ENCODE data around the gene TARS3.

TARS3 gene

GRCh38 chr15:101611580-101612299 is 112.5 kb downstream of the TARS3 start:
- no peak overlapping the region for H3K4me3 ChIP-seq (ENCODE audit: low read depth in 1 of 2, low read length in 2 of 2)
- no peaks in the 10 kb centered on the region for H3K36me3 ChIP-seq (ENCODE audit: control insufficient read depth in 1 of 2, insufficient read depth in 2 of 2, low read length in 2 of 2)
- peaks cover 0 to 33% of the 10 kb centered on the region in 2 donors for H3K4me1 ChIP-seq (ENCODE audit: control insufficient read depth in 1 of 2, insufficient read depth in 2 of 2, low read length in 2 of 2)
- H3K27ac ChIP-seq (ENCODE audit: low read length), result no peak overlapping the region
- no peaks in the 10 kb centered on the region for H3K27me3 ChIP-seq (ENCODE audit: low read depth, low read length)
- H3K9me3 ChIP-seq (ENCODE audit: control insufficient read depth in 1 of 2, low read length in 2 of 2), result no peaks in the 10 kb centered on the region

- Histone ChIP-seq H3K9me3 (ENCODE audit: control insufficient read depth in 1 of 2, low read length in 2 of 2) (no peaks in the 10 kb centered on the region), H3K4me3 (ENCODE audit: low read depth in 1 of 2, low read length in 2 of 2) (no peak overlapping the region), H3K27ac (ENCODE audit: low read length) (no peak overlapping the region), H3K4me1 (ENCODE audit: control insufficient read depth in 1 of 2, insufficient read depth in 2 of 2, low read length in 2 of 2) (peaks cover 0 to 25% of the 10 kb centered on the region in 2 donors), H3K36me3 (ENCODE audit: control insufficient read depth in 1 of 2, insufficient read depth in 2 of 2, low read length in 2 of 2) (no peaks in the 10 kb centered on the region), H3K27me3 (ENCODE audit: low read depth, low read length) (no peaks in the 10 kb centered on the region)
These were observed 113.3 kb downstream of the TARS3 start for GRCh38 chr15:101611007-101611406.

DNA sequence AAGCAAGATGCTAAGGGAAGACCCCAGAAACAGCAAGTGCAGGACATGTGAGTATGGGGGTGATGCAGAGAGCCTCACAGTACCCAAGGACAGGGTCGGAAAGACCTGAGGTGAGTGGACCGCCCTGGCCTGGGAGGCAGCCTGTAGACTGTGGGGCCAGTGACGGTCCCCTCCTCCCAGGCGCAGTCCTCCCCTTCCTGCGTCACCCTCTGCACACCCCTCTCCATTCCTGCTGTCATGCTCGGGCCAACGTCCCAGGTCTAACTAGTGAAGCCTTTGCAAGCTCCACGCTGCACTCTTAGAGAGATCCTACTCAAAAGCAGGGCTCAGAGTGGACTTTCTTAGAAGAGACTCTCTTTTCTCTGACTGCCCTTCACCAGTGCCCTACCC is 113.7 kb downstream of the TARS3 start:
- no peak overlapping the region for H3K27ac ChIP-seq (ENCODE audit: low read length)
- no peaks in the 10 kb centered on the region for H3K9me3 ChIP-seq (ENCODE audit: control insufficient read depth in 1 of 2, low read length in 2 of 2)
- H3K27me3 ChIP-seq (ENCODE audit: low read depth, low read length), result no peaks in the 10 kb centered on the region
- no peak overlapping the region for H3K4me3 ChIP-seq (ENCODE audit: low read depth in 1 of 2, low read length in 2 of 2)
- peaks cover 0 to 21% of the 10 kb centered on the region in 2 donors for H3K4me1 ChIP-seq (ENCODE audit: control insufficient read depth in 1 of 2, insufficient read depth in 2 of 2, low read length in 2 of 2)
- H3K36me3 ChIP-seq (ENCODE audit: control insufficient read depth in 1 of 2, insufficient read depth in 2 of 2, low read length in 2 of 2), result no peaks in the 10 kb centered on the region

- H3K4me3 ChIP-seq (ENCODE audit: low read depth in 1 of 2, low read length in 2 of 2), result no peak overlapping the region
- H3K36me3 ChIP-seq (ENCODE audit: control insufficient read depth in 1 of 2, insufficient read depth in 2 of 2, low read length in 2 of 2), result no peaks in the 10 kb centered on the region
- H3K27me3 ChIP-seq (ENCODE audit: low read depth, low read length), result no peaks in the 10 kb centered on the region
- H3K9me3 ChIP-seq (ENCODE audit: control insufficient read depth in 1 of 2, low read length in 2 of 2), result no peaks in the 10 kb centered on the region
- no peak overlapping the region for H3K27ac ChIP-seq (ENCODE audit: low read length)
- peaks cover 0 to 15% of the 10 kb centered on the region in 2 donors for H3K4me1 ChIP-seq (ENCODE audit: control insufficient read depth in 1 of 2, insufficient read depth in 2 of 2, low read length in 2 of 2)
These were observed 114.3 kb downstream of the TARS3 start for GRCh38 chr15:101609742-101610610.

GRCh38 chr15:101608201-101608600 is 116.1 kb downstream of the TARS3 start:
- Histone ChIP-seq H3K27me3 (ENCODE audit: low read depth, low read length) (no peaks in the 10 kb centered on the region), H3K27ac (ENCODE audit: low read length) (no peak overlapping the region)

DNA sequence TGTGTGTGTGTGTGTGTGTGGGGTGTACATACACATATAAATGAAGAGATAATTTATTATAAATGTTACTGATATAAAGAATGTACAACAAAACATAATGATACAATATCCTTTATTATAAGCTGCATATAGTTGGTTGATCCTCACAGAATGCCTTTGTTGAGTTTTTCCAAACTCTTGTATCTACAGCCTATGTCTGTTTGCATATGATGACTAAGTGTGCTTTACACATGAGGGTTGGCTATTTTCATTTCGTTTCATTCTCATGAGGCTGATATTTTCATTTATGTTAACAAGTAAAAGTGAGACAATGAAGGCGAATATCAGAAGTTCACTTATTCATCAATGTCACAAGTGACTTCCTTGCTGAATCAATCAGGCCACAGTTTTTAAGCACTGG is 117.2 kb downstream of the TARS3 start:
- Histone ChIP-seq H3K27me3 (ENCODE audit: low read depth, low read length) (no peaks in the 10 kb centered on the region), H3K36me3 (ENCODE audit: control insufficient read depth in 1 of 2, insufficient read depth in 2 of 2, low read length in 2 of 2) (no peaks in the 10 kb centered on the region), H3K4me3 (ENCODE audit: low read depth in 1 of 2, low read length in 2 of 2) (no peak overlapping the region), H3K27ac (ENCODE audit: low read length) (no peak overlapping the region), H3K4me1 (ENCODE audit: control insufficient read depth in 1 of 2, insufficient read depth in 2 of 2, low read length in 2 of 2) (no peaks in the 10 kb centered on the region), H3K9me3 (ENCODE audit: control insufficient read depth in 1 of 2, low read length in 2 of 2) (no peaks in the 10 kb centered on the region)

More at GRCh38 chr15:101608201-101608600, 116.1 kb downstream of the TARS3 start:
- Histone ChIP-seq H3K4me1 (ENCODE audit: control insufficient read depth in 1 of 2, insufficient read depth in 2 of 2, low read length in 2 of 2) (peaks cover 0 to 7% of the 10 kb centered on the region in 2 donors), H3K36me3 (ENCODE audit: control insufficient read depth in 1 of 2, insufficient read depth in 2 of 2, low read length in 2 of 2) (no peaks in the 10 kb centered on the region), H3K9me3 (ENCODE audit: control insufficient read depth in 1 of 2, low read length in 2 of 2) (no peaks in the 10 kb centered on the region), H3K4me3 (ENCODE audit: low read depth in 1 of 2, low read length in 2 of 2) (no peak overlapping the region)

DNA sequence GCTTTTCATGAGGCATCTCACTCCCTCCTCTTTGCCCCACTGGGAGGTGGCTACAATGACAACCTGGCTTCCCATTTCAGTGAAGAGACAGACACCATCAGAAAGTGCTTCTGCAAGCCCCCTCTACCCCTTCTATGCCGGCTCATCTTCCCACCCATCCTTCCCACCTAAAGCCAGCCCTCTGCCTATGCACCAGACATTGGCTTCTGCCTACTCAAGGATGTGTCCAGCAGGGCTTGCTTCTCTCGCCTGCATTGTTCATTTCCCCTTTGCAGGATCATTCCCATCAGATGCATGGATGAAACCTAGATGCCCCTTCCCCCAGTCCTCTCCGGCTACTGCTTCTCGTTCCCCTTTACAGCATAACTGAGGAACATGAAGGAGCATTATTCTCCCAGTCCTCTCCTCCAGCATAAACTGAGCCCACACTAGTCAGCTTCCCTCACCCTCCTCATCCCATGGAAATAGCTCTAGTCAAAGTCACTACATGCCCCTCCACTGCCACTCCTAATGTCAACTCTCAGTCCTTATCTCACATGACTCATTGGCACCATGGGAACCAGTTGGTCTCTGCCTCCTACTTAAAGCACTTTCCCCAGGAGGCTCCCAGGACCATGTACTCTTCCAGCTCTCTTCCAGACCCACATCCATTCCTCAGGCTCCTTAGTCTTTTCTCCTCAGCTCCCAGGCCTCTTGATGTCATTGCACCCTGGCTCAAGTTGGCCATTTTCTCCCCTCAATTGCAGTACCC is 120.0 kb downstream of the TARS3 start:
- Histone ChIP-seq H3K36me3 (ENCODE audit: control insufficient read depth in 1 of 2, insufficient read depth in 2 of 2, low read length in 2 of 2) (no peaks in the 10 kb centered on the region), H3K4me1 (ENCODE audit: control insufficient read depth in 1 of 2, insufficient read depth in 2 of 2, low read length in 2 of 2) (no peaks in the 10 kb centered on the region), H3K27me3 (ENCODE audit: low read depth, low read length) (no peaks in the 10 kb centered on the region), H3K4me3 (ENCODE audit: low read depth in 1 of 2, low read length in 2 of 2) (no peak overlapping the region), H3K27ac (ENCODE audit: low read length) (no peak overlapping the region), H3K9me3 (ENCODE audit: control insufficient read depth in 1 of 2, low read length in 2 of 2) (no peaks in the 10 kb centered on the region)
